ENCODE data around the gene CDH16.

CDH16 gene

DNA sequence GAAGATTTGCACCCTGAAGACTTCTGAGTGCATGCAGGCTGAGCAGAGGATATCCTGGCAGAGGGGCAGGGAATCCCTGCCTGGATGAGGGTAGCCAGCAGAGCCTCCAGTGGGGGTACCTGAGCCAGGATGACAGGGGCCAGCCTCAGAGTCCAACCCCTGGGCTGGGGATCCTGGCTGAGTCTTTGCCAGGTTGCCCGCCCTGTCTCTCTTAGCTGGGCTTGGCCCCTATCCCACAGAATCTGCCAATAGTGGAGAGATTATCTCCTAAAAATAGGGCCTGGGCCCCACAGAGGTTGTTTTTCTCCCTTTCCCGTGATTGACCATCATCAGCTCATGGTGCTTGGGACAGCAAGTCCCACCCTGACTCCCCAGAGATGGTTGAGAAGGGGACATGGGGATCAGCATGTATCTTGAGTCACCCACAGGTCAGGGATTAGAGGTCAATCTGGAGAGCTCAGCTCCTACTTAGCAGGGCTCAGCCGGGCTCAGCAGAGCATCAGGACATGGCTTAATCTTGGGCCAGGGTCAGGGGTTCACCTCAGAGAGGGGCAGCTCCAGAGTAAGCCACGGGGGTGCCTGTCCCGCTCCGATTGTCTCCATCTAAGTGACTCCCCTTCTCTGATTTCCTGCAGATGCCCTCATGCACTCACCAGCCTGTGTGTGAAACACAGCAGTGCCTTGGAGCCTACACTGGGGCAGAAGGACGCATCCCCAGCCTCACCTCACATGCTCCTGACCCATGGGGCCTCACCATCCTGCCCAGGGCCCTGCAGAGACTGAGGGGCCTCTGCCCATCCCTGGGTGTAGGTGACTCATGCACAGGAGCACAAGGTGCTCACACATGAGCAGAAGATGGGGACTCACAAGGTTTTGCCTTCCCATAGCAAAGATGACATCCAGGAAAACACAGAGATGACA, 11.5 kb downstream of the CDH16 start:
- TF ChIP-seq, protein P1, sequence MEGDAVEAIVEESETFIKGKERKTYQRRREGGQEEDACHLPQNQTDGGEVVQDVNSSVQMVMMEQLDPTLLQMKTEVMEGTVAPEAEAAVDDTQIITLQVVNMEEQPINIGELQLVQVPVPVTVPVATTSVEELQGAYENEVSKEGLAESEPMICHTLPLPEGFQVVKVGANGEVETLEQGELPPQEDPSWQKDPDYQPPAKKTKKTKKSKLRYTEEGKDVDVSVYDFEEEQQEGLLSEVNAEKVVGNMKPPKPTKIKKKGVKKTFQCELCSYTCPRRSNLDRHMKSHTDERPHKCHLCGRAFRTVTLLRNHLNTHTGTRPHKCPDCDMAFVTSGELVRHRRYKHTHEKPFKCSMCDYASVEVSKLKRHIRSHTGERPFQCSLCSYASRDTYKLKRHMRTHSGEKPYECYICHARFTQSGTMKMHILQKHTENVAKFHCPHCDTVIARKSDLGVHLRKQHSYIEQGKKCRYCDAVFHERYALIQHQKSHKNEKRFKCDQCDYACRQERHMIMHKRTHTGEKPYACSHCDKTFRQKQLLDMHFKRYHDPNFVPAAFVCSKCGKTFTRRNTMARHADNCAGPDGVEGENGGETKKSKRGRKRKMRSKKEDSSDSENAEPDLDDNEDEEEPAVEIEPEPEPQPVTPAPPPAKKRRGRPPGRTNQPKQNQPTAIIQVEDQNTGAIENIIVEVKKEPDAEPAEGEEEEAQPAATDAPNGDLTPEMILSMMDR (conservative IDR thresholded peaks at IDR 0.05), result no peak
- no peak for TF ChIP-seq ZFX (IDR thresholded peaks at IDR 0.05)

DNA sequence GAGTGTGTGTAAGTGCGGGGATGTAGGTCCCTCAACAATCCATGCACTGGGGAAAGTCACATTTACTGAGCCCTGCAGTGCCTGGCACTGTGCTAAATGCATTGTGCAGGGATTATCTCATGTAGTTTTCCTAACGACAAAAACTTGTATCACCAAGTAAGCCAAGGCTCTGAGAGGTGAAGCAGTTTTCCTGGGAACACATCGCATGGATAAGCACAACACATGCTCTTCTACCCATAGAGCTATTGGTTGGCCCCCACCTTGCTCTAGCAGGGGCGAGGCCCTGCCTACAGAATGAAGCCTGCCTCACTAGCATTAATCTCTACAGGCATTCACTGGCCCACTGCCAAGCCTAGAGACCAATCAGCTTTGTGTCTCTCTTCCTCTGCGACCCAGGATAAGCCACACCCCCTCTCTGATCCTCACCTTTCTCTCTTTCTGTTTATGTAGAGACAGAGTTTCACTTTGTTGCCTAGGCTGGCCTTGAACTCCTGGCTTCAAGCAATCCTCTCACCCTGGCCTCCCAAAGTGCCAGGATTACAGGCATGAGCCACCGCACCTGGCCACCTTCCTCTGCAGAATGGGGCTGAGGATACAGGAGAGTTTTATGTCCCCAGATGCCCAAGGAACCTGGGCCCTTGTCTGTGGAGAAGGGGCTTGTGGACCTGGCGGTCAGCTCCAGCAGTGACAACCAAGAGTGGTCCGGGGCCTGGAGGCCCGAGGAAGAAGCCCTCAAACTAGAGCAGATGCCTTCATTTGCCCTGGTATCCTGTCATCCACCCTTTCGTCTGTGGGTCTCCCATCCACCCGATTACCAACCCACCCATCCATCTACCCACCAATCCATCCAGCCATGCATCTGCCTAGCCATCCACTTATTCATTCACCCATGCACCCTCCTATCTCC, 12.8 kb downstream of the CDH16 start:
- no peak overlapping the region for H3K27ac ChIP-seq
- no peak for TF ChIP-seq ZFX (IDR thresholded peaks at IDR 0.05)
- TF ChIP-seq, protein P1 (conservative IDR thresholded peaks at IDR 0.05), result no peak

More for the DNA sequence above, 11.5 kb downstream of the CDH16 start:
- H3K27ac ChIP-seq, result no peak overlapping the region

DNA sequence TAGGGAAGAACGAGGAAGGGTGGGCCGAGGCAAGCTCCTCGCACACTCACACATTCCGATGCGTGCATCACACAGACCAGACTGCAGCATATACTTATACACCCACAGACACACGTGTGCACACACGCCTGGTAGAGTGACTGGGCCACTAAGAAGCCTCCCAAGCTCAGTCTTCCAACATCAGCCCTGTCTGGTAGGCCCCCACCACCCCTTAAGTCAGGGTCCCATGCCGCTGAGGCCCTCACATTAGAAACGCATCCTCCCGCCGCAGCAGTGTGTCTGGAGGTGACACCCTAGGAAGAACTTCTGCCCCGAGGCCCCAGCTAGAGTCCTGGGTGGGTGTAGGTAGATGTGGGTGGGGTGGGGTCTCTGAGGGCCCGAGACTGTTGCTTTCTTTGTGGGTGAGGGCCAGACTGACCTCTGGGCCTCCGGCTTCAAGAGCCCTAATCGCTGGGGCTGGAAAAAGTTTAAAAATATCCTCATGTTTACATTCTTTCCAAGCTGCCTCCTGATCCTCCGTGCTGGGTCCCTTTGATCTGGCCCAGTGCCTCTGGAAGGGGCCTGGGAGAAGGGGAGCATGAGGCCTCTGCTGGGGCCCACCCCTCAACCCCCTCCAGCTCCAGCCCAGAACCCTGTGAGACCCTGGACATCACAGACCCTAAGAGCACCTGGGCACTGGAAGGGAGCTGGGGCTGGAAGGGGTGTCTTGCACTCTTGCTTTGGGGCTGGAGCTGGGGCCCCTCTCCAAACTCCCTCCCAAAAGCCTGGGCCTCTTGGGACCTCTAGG, 13.6 kb downstream of the CDH16 start:
- no peak overlapping the region for H3K27ac ChIP-seq
- TF ChIP-seq, protein P1 (conservative IDR thresholded peaks at IDR 0.05), result no peak
- TF ChIP-seq ZFX (IDR thresholded peaks at IDR 0.05), result no peak

DNA sequence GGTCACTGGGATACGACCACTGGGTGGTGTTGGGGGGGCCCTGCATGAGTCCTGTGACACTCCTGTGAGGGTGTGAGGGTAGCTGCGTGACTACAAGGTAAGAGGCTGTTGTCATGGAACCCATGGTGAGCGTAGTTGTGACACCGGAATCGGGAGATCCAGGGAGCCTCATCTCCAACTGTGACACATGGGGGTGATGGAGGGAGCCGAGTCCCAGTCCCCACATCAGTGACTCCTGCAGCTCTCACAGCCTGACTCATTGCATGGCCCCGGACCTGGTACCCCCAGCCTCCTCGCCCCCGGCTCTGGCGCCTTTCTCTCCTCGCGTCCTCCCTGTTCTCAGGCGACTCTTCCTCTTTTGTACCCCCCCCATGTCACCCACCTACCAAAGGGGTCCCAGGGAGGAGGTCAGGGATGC, 14.2 kb downstream of the CDH16 start:
- H3K27ac ChIP-seq, result no peak overlapping the region
- no peak for TF ChIP-seq ZFX (IDR thresholded peaks at IDR 0.05)
- TF ChIP-seq, protein P1 (conservative IDR thresholded peaks at IDR 0.05), result no peak

DNA sequence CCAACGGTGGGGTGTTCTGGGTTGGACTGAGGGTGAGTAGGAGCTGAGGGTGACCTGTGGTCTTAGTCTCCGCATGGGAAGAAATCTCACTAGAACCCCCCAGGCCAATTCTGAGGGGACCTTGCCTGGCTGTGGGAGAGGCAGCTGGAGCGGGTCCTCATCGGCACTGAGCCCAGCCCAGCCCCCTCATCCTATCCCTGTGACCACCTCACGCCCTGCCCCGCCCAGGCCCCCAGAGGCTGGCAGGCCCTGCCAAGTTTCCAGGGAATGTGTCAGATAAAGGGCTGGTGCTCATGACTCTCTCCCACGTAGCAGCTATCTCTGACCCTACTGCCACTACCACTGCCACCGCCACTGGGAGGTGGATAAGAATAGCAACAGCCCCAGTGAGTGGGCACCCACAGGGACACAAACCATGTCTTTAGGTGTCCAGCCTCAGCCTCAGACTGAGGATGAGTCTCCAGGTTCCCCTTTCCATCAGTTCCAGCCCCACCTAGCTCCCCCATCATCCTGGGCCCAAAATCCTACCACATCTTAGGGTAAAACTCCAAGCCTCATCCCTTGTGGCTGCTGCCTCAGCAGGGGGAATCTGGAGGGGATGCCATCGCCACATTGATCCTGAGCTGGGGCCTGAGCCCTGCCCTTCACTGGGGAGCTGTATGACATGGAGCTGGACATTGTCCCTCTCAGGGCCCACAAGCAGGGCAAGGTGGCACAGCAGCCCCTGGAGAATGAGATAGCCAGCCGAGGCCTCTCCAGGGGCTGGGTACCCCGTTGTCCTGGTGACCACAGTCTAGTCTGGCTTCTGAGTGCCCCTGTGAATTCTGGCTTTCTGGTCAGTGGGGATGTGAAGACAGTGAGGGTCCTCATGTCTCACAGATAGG, 14.9 kb downstream of the CDH16 start:
- H3K27ac ChIP-seq, result no peak overlapping the region
- no peak for TF ChIP-seq ZFX (IDR thresholded peaks at IDR 0.05)
- TF ChIP-seq, protein P1 (conservative IDR thresholded peaks at IDR 0.05), result no peak
